Keratinocyte (primary cell): Measurements from ENCODE around the gene MERTK. TPM values are rescaled to one million over a fixed set of nuclear protein-coding genes. Genes with fewer than 3 reads are reported as not detected.
"Not testable (repeated sequence)": the region's sequence is repeated elsewhere in the genome, so short reads cannot be mapped to it uniquely, and the experiment has no call there.

ENCODE experiments used
- DNase-seq: peaks from one replicate; pipeline ENCODE4 v3.0.0-alpha.2; 2011; ENCODE audit warnings: low read depth, missing footprints, low spot score
- FAIRE-seq: peaks from 2 replicates; lab custom pipeline; 2011; peaks lifted over from hg19 to GRCh38; lab: Jason Lieb, UNC
- H2AFZ ChIP-seq: 2 replicates; pipeline ENCODE4 v1.6.0; 2012; ENCODE audit warnings: low read length, control low read depth, inconsistent platforms; ENCODE audit not compliant: control insufficient read depth
- H3K27ac ChIP-seq: 2 replicates; pipeline ENCODE4 v1.5.1; 2011; ENCODE audit warnings: low read length; ENCODE audit not compliant: control insufficient read depth, insufficient read depth
- H3K27me3 ChIP-seq: 3 replicates; pipeline ENCODE4 v1.6.0; 2011; ENCODE audit warnings: low read length; ENCODE audit not compliant: control insufficient read depth, insufficient read depth; ENCODE audit errors: extremely low read depth
- H3K36me3 ChIP-seq, 2 experiments: 2 replicates in 1 of 2; 3 replicates in 1 of 2; pipeline ENCODE4 v1.5.1; 2011; ENCODE audit warnings: low read length in 2 of 2, mild to moderate bottlenecking in 1 of 2; ENCODE audit not compliant: control insufficient read depth in 2 of 2, insufficient read depth in 2 of 2; ENCODE audit errors: extremely low read depth in 1 of 2
- H3K4me1 ChIP-seq: 3 replicates; pipeline ENCODE4 v1.5.1; 2011; ENCODE audit warnings: low read length; ENCODE audit not compliant: control insufficient read depth, insufficient read depth; ENCODE audit errors: extremely low read depth
- H3K4me2 ChIP-seq: 3 replicates; pipeline ENCODE4 v1.6.0; 2011; ENCODE audit warnings: low read depth, low read length; ENCODE audit not compliant: control insufficient read depth, insufficient read depth; ENCODE audit errors: extremely low read depth
- H3K4me3 ChIP-seq, 3 experiments: fragments of 200-600 bp in 1 of 3; sonication (generic) in 1 of 3; 2 replicates in 2 of 3; 3 replicates in 1 of 3; pipeline ENCODE4 v1.5.1; 2011 to 2016; ENCODE audit warnings: low read length in 3 of 3, mild to moderate bottlenecking in 3 of 3, control low read depth in 2 of 3, inconsistent platforms in 1 of 3, low read depth in 1 of 3, mixed read lengths in 1 of 3, mixed run types in 1 of 3, moderate library complexity in 1 of 3; ENCODE audit not compliant: control insufficient read depth in 2 of 3, insufficient read depth in 2 of 3; ENCODE audit errors: extremely low read depth in 1 of 3
- H3K79me2 ChIP-seq: 2 replicates; pipeline ENCODE4 v1.6.0; 2012; ENCODE audit warnings: low read length; ENCODE audit not compliant: control insufficient read depth, insufficient read depth
- H3K9ac ChIP-seq: 3 replicates; pipeline ENCODE4 v1.6.0; 2011; ENCODE audit warnings: low read length; ENCODE audit not compliant: control insufficient read depth, insufficient read depth; ENCODE audit errors: extremely low read depth
- H3K9me1 ChIP-seq: 3 replicates; pipeline ENCODE4 v1.6.0; 2011; ENCODE audit warnings: low read length; ENCODE audit not compliant: control insufficient read depth, insufficient read depth; ENCODE audit errors: extremely low read depth
- H3K9me3 ChIP-seq: 2 replicates; pipeline ENCODE4 v1.5.1; 2012; ENCODE audit warnings: low read depth, low read length; ENCODE audit not compliant: control insufficient read depth
- H4K20me1 ChIP-seq: 3 replicates; pipeline ENCODE4 v1.6.0; 2011; ENCODE audit warnings: low read length; ENCODE audit not compliant: control insufficient read depth, insufficient read depth; ENCODE audit errors: extremely low read depth
- CTCF ChIP-seq, 3 experiments: IDR thresholded peaks in 1 of 3; conservative IDR thresholded peaks in 1 of 3; optimal IDR thresholded peaks in 1 of 3; 2 replicates in 2 of 3; 3 replicates in 1 of 3; pipeline versions ENCODE3 to v1.5.1; 2011; ENCODE audit warnings: low read length in 3 of 3, mild to moderate bottlenecking in 3 of 3, moderate library complexity in 2 of 3, control low read depth in 1 of 3, inconsistent platforms in 1 of 3; ENCODE audit not compliant: insufficient read depth in 2 of 3; ENCODE audit errors: extremely low read depth in 1 of 3
- EZH2 ChIP-seq: IDR thresholded peaks from one replicate; pipeline ENCODE4 v1.6.1; 2012; ENCODE audit warnings: inconsistent platforms, mild to moderate bottlenecking, low read length, moderate library complexity
- dilution Hi-C: fragments of 300-500 bp; cut with MboI; formaldehyde crosslinking; loops from one replicate; pipeline ENCODE4 v1.7.0; 2020; ENCODE audit warnings: low sequenced_read_pairs; ENCODE audit not compliant: extremely low pct_ligation_motif_present
- polyA plus RNA-seq, 5 experiments: library from polyadenylated mRNA; depleted of rRNA in 3 of 5; stranded (reverse) in 3 of 5; stranded (forward) in 1 of 5; unstranded in 1 of 5; fragments of >200 nt; gene quantifications; 1 replicate in 1 of 5; 2 replicates in 3 of 5; 3 replicates in 1 of 5; pipeline versions ENCODE4 v1.2.1 to v1.2.3, GENCODE V29; 2011 to 2012; ENCODE audit warnings: missing spikeins in 2 of 5, low read depth in 1 of 5, low replicate concordance in 1 of 5

Gene MERTK
- polyA plus RNA-seq, 1 donor (not counting 4 experiments of a cell fraction or from before 2014, with no cell fraction given): 0.14 TPM

DNA sequence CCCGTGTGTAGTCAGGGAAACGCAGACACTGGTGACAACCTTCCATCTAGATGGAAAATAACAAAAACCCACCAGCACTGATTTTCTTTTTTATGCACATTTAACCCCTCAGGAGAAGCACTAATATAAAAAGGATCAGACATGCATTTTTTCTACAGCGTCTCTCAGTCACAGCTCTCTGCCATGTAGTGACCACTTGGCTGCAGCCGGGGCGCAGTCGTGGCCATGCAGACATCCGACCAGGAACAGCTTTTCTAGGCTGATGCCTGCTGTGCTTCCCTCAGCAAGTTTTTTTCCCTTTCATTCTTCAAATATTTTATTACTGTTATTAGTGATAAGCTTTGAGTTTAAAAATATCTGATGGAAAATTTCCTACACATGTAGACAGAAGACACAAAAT is 63.3 kb downstream of the MERTK start:
- FAIRE-seq (no peak), DNase-seq (no peak)
- TF ChIP-seq CTCF (optimal IDR thresholded peaks at IDR 0.05 in 1 of 3, IDR thresholded peaks at IDR 0.05 in 1 of 3, conservative IDR thresholded peaks at IDR 0.05 in 1 of 3; ENCODE audit: extremely low read depth in 1 of 3, insufficient read depth in 2 of 3, low read length in 3 of 3): no peak
- TF ChIP-seq EZH2: no peak
- dilution Hi-C loops: no loop called here
- Histone ChIP-seq H3K79me2 (no peaks in the 10 kb centered on the region), H3K9me1 (no peaks in the 10 kb centered on the region), H2AFZ (no peak overlapping the region), H3K27me3 (peaks cover 24% of the 10 kb centered on the region), H4K20me1 (no peaks in the 10 kb centered on the region), H3K9ac (no peak overlapping the region), H3K9me3 (no peaks in the 10 kb centered on the region), H3K27ac (no peak overlapping the region), H3K36me3 (no peaks in the 10 kb centered on the region), H3K4me3 (no peak overlapping the region), H3K4me2 (no peak overlapping the region), H3K4me1 (peaks cover 1% of the 10 kb centered on the region)

GRCh38 chr2:111963086-111963485 is 64.7 kb downstream of the MERTK start:
- H3K9me3 ChIP-seq, FAIRE-seq, H2AFZ ChIP-seq, H3K4me3 ChIP-seq, dilution Hi-C loops, H3K27ac ChIP-seq, H3K4me1 ChIP-seq, H4K20me1 ChIP-seq, H3K9ac ChIP-seq, H3K9me1 ChIP-seq, H3K79me2 ChIP-seq, H3K4me2 ChIP-seq, DNase-seq, H3K36me3 ChIP-seq: not testable (repeated sequence)
- H3K27me3 ChIP-seq: peaks cover 23% of the 10 kb centered on the region

DNA sequence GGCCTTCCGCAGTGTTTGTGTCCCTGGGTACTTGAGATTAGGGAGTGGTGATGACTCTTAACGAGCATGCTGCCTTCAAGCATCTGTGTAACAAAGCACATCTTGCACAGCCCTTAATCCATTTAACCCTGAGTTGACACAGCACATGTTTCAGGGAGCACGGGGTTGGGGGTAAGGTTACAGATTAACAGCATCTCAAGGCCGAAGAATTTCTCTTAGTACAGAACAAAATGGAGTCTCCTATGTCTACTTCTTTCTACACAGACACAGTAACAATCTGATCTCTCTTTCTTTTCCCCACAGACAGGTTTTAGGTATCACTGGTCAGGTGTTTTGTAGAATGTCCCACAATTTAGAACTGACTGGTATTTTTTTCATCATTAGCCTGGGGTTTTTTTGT is 65.1 kb downstream of the MERTK start:
- H3K4me1 ChIP-seq, H2AFZ ChIP-seq, H3K9me1 ChIP-seq, H3K27ac ChIP-seq, H3K9ac ChIP-seq, dilution Hi-C loops, H4K20me1 ChIP-seq, H3K36me3 ChIP-seq, H3K9me3 ChIP-seq, H3K4me3 ChIP-seq, FAIRE-seq, H3K4me2 ChIP-seq, H3K79me2 ChIP-seq, DNase-seq: not testable (repeated sequence)
- H3K27me3 ChIP-seq: peaks cover 22% of the 10 kb centered on the region
